Activated CD8-positive, alpha-beta memory T cell treated with anti-CD3 and anti-CD28 coated beads for 48 hours (primary cell): ENCODE data around the gene RXYLT1.
"Not testable (repeated sequence)": the region's sequence is repeated elsewhere in the genome, so short reads cannot be mapped to it uniquely, and the experiment has no call there.

Experiments
- DNase-seq, 3 experiments: peaks; one replicate each; pipeline ENCODE4 v3.0.0-alpha.2; 2020; ENCODE audit warnings: low read depth in 2 of 3, low spot score in 2 of 3

RXYLT1 gene

GRCh38 chr12:63802012-63802608, 22.4 kb downstream of the RXYLT1 start:
- DNase-seq: no peak

DNA sequence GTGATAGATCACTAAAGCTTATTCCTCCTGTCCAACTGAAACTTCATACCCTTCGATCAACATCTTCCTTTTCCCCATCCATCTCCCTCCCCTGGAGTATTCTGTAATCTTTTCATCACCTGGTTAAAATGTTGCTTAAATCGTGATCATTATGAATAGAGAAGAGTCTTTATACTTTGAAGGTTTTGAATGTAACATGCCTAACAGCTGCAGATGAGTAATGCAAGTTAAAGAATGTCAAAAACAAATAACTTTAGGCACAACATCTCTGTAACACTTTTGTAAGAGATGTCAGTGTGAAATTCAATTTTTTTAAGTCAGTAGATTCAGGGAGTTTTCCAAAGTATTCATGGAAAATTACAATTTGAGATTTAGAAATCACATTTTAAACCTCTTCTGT, 25.0 kb downstream of the RXYLT1 start:
- DNase-seq: no peak

- DNase-seq: no peak
These were observed 26.3 kb downstream of the RXYLT1 start for GRCh38 chr12:63805704-63806672.

DNA sequence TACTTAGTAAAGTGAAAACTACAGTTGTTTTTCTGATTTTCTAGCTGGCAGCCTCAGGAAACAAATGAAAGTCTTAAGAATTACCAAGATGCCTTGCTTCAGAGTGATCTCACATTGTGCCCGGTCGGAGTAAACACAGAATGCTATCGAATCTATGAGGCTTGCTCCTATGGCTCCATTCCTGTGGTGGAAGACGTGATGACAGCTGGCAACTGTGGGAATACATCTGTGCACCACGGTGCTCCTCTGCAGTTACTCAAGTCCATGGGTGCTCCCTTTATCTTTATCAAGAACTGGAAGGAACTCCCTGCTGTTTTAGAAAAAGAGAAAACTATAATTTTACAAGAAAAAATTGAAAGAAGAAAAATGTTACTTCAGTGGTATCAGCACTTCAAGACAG, 28.9 kb downstream of the RXYLT1 start:
- no peak for DNase-seq

GRCh38 chr12:63809566-63809965, 29.9 kb downstream of the RXYLT1 start:
- no peak for DNase-seq

GRCh38 chr12:63811334-63811733, 31.6 kb downstream of the RXYLT1 start:
- DNase-seq: no peak

DNA sequence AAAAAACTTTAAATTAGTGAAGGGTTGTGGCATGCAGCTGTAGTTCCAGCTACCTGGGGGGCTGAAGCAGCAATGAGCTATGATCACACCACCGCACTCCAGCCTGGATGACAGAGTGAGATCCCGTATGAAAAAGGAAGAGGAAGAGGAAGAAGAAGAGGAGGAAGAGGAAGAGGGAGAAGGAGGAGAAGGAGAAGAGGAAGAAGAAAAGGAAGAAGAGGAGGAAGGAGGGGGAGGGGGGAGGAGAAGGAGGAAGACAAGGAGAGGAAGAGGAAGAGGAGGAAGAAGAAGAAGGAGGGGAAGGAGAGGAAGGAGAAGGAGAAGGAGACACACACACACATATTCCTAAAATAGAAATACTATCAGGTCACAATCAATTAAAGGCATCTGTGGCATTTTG, 32.0 kb downstream of the RXYLT1 start:
- no peak for DNase-seq

- no peak for DNase-seq
These were observed 34.5 kb downstream of the RXYLT1 start for GRCh38 chr12:63814146-63814772.

DNA sequence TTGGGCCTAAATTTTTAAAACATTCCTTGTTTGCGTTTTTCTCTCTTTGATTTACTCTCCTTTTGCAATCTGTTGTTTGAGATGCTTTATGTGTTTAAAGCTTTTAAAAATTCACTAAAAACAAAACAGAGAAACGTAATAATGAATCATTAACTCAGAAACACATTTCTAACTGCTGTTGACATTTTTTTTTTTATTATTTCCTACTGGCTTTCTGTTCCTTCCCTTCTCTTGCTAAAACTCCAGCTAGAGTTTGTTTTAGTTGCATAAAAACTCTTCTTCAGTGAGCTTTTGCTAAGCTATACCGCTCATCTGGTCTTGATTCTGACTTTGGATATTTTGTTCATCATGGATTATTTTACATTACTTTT, 35.8 kb downstream of the RXYLT1 start:
- no peak for DNase-seq

DNA sequence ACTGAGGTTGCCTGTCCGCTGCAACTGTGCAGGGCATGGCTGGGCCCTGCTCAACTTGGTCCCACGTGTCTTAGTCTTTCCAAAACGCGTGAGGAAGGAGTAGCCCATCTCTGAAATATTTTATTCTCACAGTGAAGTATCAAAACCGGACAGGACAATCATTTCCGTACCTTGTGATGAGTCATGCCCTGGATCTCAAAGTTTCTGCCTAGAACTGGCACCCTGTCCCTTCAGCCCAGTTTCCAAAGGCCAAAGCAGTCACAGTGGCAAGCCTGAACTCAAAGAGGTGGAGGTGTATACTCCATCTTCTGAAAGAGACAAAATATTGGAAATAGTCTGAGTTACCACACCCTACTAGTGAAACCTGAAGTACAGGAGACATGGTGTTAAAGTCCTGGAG, 36.3 kb downstream of the RXYLT1 start:
- DNase-seq: no peak

DNA sequence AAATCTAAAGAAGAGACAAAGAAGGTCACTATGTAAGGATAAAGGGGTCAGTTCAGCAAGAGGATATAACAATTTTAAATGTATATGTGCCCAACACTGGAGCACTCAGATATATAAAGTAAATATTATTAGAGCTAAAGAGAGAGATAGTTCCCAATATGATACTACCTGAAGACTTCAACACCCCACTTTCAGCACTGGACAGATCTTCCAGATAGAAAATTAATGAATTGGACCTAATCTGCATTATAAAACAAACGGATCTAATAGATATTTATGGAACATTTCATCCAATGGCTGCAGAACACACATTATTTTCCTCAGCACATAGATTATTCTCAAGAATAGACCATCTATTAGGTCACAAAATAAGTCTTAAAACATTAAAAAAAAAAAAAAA, 40.7 kb downstream of the RXYLT1 start:
- DNase-seq: no peak

DNA sequence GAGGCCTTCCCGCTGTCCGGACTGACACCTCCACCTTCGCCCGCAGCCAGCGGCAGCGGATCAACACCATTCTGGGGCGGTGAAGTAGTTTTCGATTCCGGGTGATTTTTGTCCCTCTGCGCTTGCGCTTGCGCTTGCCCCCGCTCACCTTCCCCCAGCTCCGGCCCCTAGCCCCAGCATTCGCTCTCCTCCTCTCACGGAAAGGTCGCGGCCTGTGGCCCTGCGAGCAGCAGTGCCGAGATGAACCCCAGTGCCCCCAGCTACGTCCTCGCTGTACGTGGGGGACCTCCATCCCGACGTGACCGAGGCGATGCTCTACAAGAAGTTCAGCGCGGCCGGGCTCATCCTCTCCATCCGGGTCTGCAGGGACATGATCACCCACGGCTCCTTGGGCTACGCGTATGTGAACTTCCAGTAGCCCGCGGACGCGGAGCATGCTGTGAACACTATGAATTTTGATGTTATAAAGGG, 42.1 kb downstream of the RXYLT1 start:
- DNase-seq: no peak

DNA sequence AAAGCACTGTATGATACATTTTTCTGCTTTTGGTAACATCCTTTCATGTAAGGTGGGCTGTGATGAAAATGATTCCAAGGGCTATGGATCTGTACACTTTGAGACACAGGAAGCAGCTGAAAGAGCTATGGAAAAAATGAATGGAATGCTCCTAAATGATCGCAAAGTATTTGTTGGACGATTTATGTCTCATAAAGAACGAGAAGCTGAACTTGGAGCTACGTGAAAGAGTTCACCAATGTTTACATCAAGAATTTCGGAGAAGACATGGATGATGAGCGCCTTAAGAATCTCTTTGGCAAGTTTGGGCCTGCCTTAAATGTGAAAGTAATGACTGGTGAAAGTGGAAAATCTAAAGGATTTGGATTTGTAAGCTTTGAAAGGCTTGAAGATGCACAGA, 42.6 kb downstream of the RXYLT1 start:
- no peak for DNase-seq

- DNase-seq: no peak
These were observed 43.3 kb downstream of the RXYLT1 start for GRCh38 chr12:63823040-63823439.

- DNase-seq: no peak
These were observed 46.4 kb downstream of the RXYLT1 start for GRCh38 chr12:63826006-63826585.

GRCh38 chr12:63828867-63829266, 49.2 kb downstream of the RXYLT1 start:
- DNase-seq: no peak

- no peak for DNase-seq
These were observed 56.3 kb downstream of the RXYLT1 start for GRCh38 chr12:63836046-63836445.

- no peak for DNase-seq
These were observed 57.2 kb downstream of the RXYLT1 start for GRCh38 chr12:63836936-63837335.

DNA sequence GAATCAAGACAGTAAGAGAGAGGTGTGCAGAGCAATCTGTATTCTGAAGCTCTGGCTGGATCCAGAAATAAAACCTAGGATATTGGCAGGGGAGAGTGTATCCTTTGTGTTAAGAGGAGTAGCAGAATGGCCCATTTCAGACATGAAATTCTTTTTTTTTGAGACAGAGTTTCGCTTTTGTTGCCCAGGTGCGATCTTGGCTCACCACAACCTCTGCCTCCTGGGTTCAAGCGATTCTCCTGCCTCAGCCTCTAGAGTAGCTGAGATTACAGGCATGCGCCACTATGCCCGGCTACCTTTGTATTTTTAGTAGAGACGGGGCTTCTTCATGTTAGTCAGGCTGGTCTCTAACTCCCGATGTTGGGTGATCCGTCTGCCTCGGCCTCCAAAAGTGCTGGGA, 58.7 kb downstream of the RXYLT1 start:
- no peak for DNase-seq

DNA sequence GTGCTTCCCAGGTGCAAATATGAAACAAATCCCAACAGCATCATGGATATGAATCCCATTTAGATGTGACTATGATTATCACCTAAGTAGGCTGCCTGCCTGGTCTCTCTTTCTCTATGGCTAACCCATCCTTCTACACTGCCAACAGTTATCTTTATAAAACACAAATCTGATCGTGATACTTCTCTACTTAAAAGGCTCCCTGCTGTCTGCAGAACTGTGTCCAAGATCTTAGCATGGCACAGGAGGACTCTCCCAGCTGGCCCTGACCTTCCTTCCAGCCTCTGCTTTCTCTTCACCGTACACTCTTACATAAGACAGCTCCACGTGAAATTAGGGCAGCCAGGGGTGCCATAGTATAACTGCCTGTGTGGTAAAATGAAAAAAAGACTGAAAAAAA, 61.3 kb downstream of the RXYLT1 start:
- DNase-seq: no peak

DNA sequence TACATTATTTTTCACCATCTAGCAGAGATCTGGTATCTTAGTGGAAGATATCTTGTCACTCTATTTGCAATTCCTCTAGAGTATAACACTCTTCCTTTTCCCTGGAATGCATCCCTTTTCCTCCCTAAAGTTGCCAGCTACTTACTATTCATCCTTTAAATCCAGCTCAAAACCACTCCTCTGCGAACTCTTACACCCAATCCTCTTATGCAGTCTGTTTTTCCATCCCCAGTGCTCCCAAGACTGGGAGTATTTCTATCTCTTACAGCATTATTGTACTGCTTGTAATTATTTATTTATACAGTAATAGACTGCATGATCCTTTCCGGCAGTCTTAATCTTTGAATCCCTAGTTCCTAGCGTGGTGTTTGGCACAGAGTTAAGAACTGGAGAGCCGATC, 61.9 kb downstream of the RXYLT1 start:
- DNase-seq: no peak

DNA sequence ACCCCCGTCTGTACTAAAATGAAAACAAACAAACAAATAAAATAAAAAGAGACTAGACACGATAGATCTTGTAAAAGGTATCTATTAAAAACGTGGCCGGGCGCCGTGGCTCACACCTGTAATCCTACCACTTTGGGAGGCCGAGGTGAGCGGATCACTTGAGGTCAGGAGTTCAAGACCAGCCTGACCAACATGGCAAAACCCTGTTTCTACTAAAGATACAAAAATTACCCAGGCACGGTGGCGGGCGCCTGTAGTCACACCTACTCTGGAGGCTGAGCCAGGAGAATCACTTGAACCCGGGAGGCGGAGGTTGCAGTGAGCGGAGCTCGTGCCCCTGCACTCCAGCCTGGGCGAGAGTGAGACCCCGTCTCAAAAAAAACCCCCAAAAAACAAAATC, 63.0 kb downstream of the RXYLT1 start:
- not testable (repeated sequence) for DNase-seq
